ENCODE measurements around the gene UBFD1.

DNA sequence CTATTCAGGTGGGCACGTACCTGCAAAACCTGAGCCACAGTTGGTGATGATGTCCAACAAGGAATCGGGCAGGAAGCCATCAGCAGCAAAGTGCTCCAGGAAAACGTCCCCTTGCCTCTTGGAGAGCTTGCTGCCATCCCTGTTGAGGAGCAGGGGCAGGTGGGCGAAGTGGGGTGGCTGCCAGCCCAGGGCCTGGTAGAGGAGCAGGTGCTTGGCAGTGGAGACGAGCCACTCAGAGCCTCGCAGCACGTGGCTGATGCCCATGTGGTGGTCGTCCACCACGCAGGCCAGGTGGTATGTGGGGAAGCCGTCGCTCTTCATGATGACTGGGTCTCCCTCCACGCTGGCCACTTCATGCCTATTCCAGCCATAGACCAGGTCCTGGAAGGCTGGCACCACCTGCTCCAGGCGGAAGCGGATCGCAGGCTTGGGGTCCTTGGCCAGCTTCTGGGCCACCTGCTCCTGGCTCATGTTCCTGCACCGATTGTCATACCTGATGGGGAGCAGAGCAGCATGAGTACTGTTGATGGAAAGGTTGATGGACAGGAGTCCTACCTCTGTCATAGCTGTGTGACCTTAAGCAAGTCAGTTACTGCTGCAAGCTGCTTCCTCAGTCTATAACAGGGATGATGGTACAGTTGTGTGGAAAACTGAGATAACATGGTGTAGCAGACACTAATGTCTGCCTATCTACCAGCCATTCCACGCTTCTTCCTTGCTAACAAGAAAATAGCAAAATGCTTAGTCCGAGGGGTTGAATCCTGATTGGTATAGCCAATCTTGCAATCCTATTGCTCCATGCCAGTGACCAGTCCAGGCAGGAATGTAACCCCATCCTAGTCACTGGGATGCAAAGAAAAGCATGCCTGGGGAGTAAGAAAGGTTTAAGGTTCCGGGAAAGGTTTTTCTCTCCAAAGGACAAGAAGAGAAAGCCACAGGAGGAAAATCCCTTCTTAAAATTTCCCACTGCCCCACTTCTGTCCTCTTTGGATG, 22.4 kb upstream of the UBFD1 start:
- TF ChIP-seq YY1 (IDR thresholded peaks at IDR 0.05; ENCODE audit: insufficient read depth, insufficient read length) (no peak), ZNF274 (IDR thresholded peaks at IDR 0.05; ENCODE audit: low read depth, low read length) (no peak), SUZ12 (IDR thresholded peaks at IDR 0.05; ENCODE audit: extremely low read depth, insufficient read depth, insufficient read length) (no peak)

Measured in NT2/D1 (cell line).